Stimulated activated CD4-positive, alpha-beta T cell treated with anti-CD3 and anti-CD28 coated beads, Interleukin-1b, Interleukin-23, amount 100 ng/mL, for 4 hours (primary cell): Measurements from ENCODE around the gene ADRM1.

Experiments used
- DNase-seq, 2 donors: peaks; one replicate each; pipeline ENCODE4 v3.0.0-alpha.2; 2020; ENCODE audit warnings: low read depth in 2 of 2

ADRM1 gene

DNA sequence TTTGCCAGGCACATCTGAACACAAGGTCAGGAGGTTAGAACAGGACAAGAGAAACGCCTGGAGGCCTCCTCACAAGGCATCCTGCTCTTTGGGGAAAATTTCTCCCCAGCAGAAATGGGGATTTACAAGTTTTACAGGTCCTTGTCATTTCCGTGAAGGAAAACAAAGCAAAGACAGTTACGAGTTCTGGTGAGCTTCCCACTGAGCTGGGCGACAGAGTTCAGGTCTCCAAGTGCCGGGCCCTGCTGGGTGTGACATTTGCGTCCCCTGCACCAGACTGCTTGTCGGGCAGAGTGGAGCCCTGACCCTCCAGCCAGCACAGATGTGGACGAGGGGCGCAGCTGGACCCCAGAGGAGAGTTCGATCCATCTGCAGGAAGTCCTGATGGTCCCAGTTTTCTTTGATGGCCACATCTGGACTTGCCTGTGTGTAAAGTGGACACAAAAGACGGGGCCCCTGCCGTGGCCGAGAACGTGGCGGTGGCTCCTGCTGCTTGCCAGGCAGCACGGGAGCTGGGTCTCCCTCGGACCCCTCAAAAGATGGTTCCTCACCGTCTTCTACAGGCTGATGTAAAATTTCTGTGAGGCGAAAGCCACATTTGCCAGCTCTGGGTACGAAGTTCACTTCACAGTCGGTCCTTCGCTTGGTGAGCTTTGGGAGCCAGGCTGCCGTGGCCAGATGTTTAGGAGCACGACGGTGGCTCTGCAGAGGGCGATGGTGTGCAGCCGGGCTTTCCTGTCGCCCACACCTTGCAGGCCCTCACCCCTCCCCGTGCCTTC is 5.2 kb upstream of the ADRM1 start:
- DNase-seq, result no peak

GRCh38 chr20:62298577-62299249 is 4.1 kb upstream of the ADRM1 start:
- no peak for DNase-seq

GRCh38 chr20:62299666-62300236 is 3.0 kb upstream of the ADRM1 start:
- DNase-seq, result no peak

DNA sequence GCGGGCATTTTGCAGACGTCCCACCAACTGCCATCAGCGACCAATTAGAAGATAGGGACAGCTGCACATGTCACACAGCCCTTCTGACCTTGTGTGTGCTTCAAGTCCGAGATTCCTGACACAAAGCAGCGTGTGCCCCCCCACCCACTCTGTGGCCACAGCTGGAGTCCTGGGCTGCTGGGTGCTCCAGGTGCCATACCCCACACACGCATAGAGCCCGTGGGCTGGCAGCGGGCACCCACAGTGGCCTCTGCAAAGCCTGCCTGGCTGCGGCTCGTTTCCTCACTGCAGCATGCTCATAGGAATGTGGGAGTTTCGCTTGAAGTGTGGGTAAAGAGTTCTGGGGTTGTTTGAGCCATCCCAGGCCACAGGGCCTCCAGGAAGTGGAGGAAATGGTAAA is 2.5 kb upstream of the ADRM1 start:
- no peak for DNase-seq

DNA sequence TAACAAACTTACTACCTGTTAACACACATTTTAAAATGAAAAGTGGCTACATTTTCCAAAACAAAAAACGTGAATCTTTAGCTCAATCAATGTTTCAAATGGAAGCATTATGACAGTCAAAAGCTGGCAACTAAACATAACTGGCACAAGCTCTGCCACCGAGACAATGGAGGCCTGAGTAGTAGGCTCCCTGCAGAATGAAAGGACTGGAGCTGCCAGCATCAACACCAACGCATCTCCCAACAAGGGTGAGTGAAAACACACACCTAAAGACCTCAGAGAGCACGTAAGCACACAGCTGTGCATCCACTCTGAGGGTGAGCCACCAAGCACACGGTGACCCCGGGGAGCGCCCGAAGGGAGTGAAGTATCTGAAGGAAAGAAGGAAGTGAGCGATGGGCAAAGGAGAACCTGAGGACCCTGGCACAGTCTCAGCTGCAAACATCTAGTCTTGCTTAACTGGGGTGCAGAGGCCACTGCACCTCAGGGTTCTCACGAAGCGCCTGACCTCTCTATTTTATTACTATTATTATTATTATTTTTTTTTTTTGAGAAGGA is 1.6 kb upstream of the ADRM1 start:
- DNase-seq, result no peak

DNA sequence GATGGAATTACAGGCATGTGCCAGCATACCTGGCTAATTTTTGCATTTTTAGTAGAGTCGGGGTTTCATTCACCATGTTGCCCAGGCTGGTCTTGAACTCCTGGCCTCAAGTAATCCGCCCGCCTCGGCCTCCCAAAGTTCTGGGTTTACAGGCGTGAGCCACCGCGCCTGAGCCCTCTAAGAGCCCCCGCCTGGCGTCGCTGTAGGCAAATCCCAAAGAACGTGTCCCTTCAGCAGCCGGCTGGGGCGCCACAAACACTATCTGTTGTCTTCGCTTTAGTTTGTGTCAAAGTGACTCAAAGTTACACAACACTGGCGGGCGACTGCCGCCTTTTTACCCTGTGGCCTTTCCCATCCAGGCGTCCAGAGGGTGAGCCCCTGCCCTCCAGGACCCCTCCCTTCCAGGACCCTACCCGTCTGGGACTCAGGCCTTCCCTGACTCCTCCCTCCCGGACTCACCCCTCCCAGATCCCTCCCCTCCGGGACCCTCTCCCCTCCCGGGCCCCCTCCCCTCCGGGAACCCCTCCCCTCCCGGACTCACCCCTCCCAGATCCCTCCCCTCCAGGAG is 940 bp upstream of the ADRM1 start:
- peak; percentile 76 to 78 for DNase-seq

DNA sequence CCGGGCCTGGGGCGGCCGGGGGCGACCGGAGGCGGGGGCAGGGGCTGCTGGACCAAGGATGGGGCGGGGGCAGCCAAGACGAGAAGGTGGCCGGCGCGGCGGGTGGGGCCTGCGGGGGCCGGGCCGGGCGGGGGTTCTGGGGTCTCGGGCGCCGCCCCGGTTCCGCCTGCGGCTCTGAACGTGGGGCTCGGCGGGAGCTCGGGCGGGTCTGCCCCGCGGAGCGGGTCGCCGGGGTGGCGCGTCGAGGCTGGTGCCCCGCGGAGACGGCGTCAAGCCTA is 204 bp downstream of the ADRM1 start:
- DNase-seq, result no peak

DNA sequence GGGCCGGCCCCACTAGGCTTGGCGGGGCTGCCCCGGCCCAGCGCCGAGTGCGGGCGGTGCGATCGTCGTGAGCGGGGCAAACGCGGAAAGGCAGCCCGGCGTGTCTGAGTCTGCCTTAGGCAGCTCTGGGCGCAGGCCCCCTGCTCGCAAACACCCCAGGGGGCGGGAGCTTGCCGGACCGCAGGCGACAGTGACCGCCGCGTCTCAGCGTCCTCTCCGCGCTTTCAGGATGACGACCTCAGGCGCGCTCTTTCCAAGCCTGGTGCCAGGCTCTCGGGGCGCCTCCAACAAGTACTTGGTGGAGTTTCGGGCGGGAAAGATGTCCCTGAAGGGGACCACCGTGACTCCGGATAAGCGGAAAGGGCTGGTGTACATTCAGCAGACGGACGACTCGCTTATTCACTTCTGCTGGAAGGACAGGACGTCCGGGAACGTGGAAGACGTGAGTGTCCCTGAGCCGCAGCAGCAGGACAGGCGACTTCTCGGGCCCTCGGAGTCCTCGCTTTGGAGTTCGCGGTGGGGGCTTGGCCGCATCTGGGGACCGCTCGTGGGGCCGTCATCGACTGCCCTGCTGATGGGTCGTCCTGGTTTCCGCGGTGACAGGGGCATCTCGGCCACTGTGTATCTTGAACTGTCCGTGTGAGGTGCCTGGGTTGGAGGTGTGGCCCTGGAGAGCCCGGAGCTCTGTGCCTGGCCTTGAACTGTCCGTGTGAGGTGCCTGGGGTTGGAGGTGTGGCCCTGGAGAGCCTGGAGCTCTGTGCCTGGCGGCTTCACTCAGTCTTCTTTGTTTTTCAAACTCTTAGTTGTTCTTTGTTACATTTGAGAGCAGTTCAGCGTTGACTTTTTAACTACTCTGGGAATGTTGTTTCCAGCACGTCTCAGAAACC is 786 bp downstream of the ADRM1 start:
- DNase-seq, result peak in 1 of 2 donors; percentile 18

DNA sequence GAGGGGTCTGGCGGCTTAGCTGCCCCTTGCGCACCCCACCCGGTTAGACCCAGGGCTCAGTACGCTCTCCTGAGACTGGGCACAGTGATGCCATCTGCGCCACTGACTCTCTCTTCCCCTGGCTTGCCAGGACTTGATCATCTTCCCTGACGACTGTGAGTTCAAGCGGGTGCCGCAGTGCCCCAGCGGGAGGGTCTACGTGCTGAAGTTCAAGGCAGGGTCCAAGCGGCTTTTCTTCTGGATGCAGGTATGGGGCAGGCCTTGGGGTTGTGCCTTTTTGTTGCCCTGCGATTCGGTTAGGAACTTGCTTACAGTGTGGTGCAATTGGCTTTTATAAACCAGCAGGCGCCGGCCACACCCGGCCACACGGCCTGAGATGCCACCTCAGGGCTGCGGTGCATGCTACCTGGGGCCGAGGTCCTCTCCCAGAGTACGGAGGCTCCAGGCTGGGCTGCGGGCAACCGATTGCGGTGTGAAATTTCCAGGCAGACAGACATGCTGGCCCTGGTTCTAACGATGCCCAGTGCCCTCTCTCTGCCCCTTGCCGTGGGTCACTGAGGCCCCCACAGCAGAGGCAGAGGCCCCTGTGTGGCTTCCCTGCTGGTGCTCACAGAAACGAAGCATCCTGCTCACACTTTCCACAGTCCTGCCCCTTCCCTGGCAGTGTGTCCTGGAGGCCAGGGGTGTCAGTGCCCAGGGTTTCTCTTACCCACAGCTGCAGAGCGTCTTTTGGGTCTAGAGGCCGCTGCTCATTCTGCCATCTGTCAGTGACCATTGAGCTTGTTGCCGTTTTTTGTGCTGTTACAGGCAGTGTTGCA is 1.7 kb downstream of the ADRM1 start:
- DNase-seq, result no peak

DNA sequence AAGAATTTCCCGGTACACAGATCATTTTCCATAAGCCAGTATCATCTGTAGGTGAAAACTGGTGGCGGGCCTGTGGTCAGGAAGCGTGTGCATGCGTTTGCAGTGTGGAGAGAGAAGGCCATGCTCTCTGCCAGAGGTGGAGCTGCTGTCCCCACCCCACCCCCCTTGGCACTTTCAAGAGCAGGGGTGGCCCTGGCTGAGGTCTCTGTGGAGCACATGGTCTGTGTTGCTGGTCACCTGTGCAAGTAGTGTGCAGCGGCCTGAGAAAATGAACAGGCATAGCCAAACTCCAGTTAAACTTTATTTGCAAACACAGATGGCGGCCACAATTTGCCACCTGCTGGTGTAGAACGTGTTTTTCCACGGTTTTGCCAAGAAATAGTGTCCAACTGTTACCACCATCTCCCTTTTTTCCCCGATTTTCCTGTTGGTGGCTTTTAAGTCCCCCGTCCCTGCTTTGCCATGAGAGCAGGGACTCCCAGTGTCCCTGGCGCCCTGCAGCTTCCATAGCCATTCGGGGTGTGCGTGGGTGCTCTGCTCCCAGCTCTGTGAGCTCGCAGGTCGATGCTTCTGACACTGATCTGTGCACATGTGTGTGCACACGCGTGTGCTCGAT is 2.5 kb downstream of the ADRM1 start:
- no peak for DNase-seq

- DNase-seq, result no peak
Observed at GRCh38 chr20:62305765-62306413, 3.1 kb downstream of the ADRM1 start.

DNA sequence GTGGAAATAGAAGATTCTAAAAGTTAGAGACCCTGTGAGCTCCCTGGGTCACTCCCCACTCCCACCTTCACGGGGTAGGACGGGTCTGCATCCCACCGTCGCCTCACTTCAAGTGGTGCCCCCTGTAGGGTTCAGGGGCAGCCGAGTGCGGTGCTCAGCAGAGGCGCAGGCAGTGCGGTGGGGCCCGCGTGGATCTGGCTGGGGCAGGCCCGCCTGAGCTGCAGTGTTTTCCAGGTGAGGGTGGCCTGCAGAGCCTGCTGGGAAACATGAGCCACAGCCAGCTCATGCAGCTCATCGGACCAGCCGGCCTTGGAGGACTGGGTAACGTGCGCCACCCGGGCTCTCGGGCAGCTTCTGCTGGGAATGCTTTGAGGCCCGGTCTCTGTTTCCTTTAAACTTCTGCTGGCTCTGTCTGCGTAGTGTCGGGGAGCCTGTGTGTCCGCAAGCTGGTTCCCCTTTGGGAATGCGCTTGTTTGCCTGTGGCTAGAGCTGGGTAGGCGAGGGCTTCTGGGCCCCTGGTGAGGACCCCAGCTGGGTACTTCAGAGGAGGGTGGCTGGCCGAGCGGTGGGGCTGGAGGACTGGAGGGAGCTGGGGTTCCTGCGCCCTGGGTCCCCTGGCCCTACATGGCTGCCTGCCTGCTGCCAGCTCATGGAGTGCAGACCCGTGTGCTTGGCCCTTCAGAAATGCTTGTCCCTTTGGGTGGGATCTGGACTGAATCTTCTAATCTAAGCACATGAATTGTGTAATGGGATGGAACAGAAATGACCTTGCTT is 3.8 kb downstream of the ADRM1 start:
- no peak for DNase-seq

GRCh38 chr20:62307226-62308101 is 4.7 kb downstream of the ADRM1 start:
- no peak for DNase-seq

- DNase-seq, result no peak
Observed at GRCh38 chr20:62308102-62308822, 5.5 kb downstream of the ADRM1 start.

DNA sequence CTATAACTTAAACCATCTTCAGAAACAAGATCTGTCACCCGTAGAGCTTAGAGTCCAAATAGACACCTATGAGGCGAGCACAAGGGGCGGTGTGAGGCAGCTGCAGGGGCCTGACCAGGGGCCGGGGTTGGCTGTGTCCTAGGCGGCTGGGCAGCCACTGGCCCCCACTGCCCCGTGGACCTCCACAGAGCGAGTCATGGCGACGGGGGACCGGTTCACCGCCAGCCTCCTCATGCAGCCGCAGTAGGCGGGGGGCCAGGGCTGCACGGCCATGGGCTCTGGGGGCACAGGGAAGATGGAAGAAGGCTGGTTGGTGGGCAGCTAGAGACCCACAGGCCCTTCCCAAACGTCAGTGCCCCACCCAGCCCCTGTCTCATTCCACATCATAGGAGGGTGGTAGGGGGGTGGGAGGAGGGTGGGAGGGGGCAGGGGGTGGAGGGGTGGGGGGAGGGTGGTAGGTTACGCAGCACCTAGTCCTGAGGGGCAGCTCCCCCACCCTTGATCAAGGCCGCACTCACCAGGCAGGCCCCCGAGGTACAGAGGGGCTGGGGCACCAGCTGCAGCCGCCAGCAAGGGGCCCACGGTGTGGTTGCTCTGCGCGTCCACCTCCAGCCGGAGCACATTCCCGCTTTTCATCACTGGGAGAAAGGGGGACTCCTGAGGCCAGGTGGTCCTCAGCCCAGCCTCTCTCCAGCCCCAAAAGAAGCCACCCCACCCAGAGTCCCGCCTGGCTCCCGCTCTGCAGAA is 6.6 kb downstream of the ADRM1 start:
- DNase-seq, result no peak

- no peak for DNase-seq
Observed at GRCh38 chr20:62309947-62310756, 7.4 kb downstream of the ADRM1 start.
